B cell (primary cell): Measurements from ENCODE around the gene TMOD3.

Experiments
- CTCF ChIP-seq: fragments of 200-600 bp; IDR thresholded peaks from one replicate; pipeline ENCODE4 v1.8.0; 2022; ENCODE audit warnings: antibody characterized with exemption, mild to moderate bottlenecking
- EZH2 ChIP-seq: IDR thresholded peaks from 2 replicates; pipeline ENCODE4 v1.6.1; 2012; ENCODE audit warnings: borderline replicate concordance, low read depth, mild to moderate bottlenecking, moderate library complexity, low read length; ENCODE audit not compliant: insufficient read depth, poor library complexity, severe bottlenecking

GRCh38 chr15:51844747-51845426, 15.4 kb downstream of the TMOD3 start:
- TF ChIP-seq CTCF (no peak), EZH2 (no peak)
